A673 (cell line): ENCODE measurements around the gene OTOP3. TPM values are rescaled to one million over a fixed set of nuclear protein-coding genes. Genes with fewer than 3 reads are reported as not detected.

ENCODE experiments used
- BruUV-seq: library from RNA; stranded (reverse); fragments of 400-500 nt; replicated peaks from 2 replicates; lab custom pipeline; 2021; lab: Mats Ljungman, UMichigan
- CTCF ChIA-PET: fragments of 300-600 bp; sonication (Branson Sonifier 250); formaldehyde crosslinking; loops from one replicate; lab custom pipeline; 2022; ENCODE audit warnings: antibody characterized with exemption; lab: Charles Lee
- POLR2A ChIA-PET: fragments of 300-600 bp; sonication (Branson Sonifier 250); formaldehyde crosslinking; loops from one replicate; lab custom pipeline; 2022; ENCODE audit warnings: antibody characterized with exemption; ENCODE audit not compliant: low non-redundant PET; lab: Charles Lee
- DNase-seq: peaks from one replicate; pipeline ENCODE4 v3.0.0-alpha.2; 2015; ENCODE audit warnings: low spot score
- H3K27ac ChIP-seq: fragments of 200-600 bp; sonication (generic); 2 replicates; pipeline ENCODE4 v1.5.1; 2016; ENCODE audit warnings: mixed run types, low read depth, mild to moderate bottlenecking, mixed read lengths, antibody characterized with exemption, low read length; ENCODE audit not compliant: poor library complexity, severe bottlenecking
- H3K27me3 ChIP-seq: fragments of 200-600 bp; sonication (generic); replicated peaks from 2 replicates; pipeline ENCODE4 v1.6.1; 2017; ENCODE audit warnings: mixed run types, low read depth, mild to moderate bottlenecking, mixed read lengths, antibody characterized with exemption, low read length; ENCODE audit not compliant: insufficient read depth, poor library complexity
- H3K36me3 ChIP-seq: fragments of 200-600 bp; sonication (generic); 2 replicates; pipeline ENCODE4 v1.6.1; 2016; ENCODE audit warnings: mixed run types, mild to moderate bottlenecking, mixed read lengths, antibody characterized with exemption, low read length; ENCODE audit not compliant: insufficient read depth, poor library complexity, severe bottlenecking
- H3K4me1 ChIP-seq: fragments of 200-600 bp; sonication (generic); 2 replicates; pipeline ENCODE4 v1.6.1; 2017; ENCODE audit warnings: mixed run types, mild to moderate bottlenecking, mixed read lengths, antibody characterized with exemption, low read length; ENCODE audit not compliant: insufficient read depth, poor library complexity, severe bottlenecking
- H3K4me3 ChIP-seq: fragments of 200-600 bp; sonication (generic); 2 replicates; pipeline ENCODE4 v1.5.1; 2016; ENCODE audit warnings: low read depth, mixed run types, mild to moderate bottlenecking, mixed read lengths, low read length; ENCODE audit not compliant: poor library complexity, severe bottlenecking
- H3K9me3 ChIP-seq: fragments of 200-600 bp; sonication (generic); 2 replicates; pipeline ENCODE4 v1.6.1; 2016; ENCODE audit warnings: mixed run types, low read depth, mild to moderate bottlenecking, mixed read lengths, antibody characterized with exemption, low read length; ENCODE audit not compliant: poor library complexity, severe bottlenecking
- CTCF ChIP-seq: fragments of 300-800, 200-600 bp; sonication (generic); conservative IDR thresholded peaks from 2 replicates; pipeline ENCODE4 v1.5.1; 2017; ENCODE audit warnings: low read depth, mild to moderate bottlenecking, antibody characterized with exemption, low read length, moderate library complexity, mixed read lengths
- EZH2 ChIP-seq: fragments of 200-600 bp; sonication (generic); IDR thresholded peaks from 2 replicates; pipeline ENCODE4 v1.6.1; 2017; ENCODE audit warnings: borderline replicate concordance, low read depth, mild to moderate bottlenecking, mixed read lengths, antibody characterized with exemption, low read length; ENCODE audit not compliant: poor library complexity, severe bottlenecking
- intact Hi-C: fragments of 100-400 bp; cut with micrococcal nuclease; formaldehyde crosslinking; loops from one replicate; pipeline ENCODE4 v1.10.0; 2022; ENCODE audit not compliant: unreplicated experiment
- total RNA-seq: library from RNA; stranded (reverse); gene quantifications from 2 replicates; pipeline ENCODE4 v1.2.3, GENCODE V29; 2021

Gene OTOP3
- total RNA-seq, 1 experiment from 2014 or later: not detected

- CTCF ChIA-PET: no interaction called here
- Histone ChIP-seq H3K9me3 (no peaks in the 10 kb centered on the region), H3K27me3 (no peaks in the 10 kb centered on the region), H3K36me3 (no peaks in the 10 kb centered on the region), H3K4me3 (no peak overlapping the region), H3K4me1 (peaks cover 18% of the 10 kb centered on the region), H3K27ac (no peak overlapping the region)
- no peak for DNase-seq
- POLR2A ChIA-PET: no interaction called here
- TF ChIP-seq CTCF (no peak), EZH2 (no peak)
- intact Hi-C loops: loop anchor here (2.0 kb wide), 1 partner anchor 27 kb away; the partner anchor contains the start of gene MRPL58
- BruUV-seq: no TSS peak
These were observed 50.5 kb downstream of the OTOP3 start for GRCh38 chr17:74986206-74986576.

- Histone ChIP-seq H3K27me3 (no peaks in the 10 kb centered on the region), H3K27ac (peak within 1 kb of the TSS; percentile 71), H3K4me3 (peak within 1 kb of the TSS; percentile 84), H3K9me3 (no peaks in the 10 kb centered on the region), H3K36me3 (no peaks in the 10 kb centered on the region), H3K4me1 (peaks cover 10% of the 10 kb centered on the region)
- no TSS peak for BruUV-seq
- DNase-seq: peak; percentile 95
- CTCF ChIA-PET: interaction anchor here (0.6 to 2.0 kb wide), 5 partner anchors 15 to 425 kb away, joined by 3 to 14 read pairs (median 8); partner anchors contain the start of genes HID1 and MRPL58
- intact Hi-C loops: loop anchor here (2.0 kb wide), 1 partner anchor 25 kb away; the partner anchor contains the start of gene MRPL58
- TF ChIP-seq CTCF: no peak
- no peak for TF ChIP-seq EZH2
- POLR2A ChIA-PET: no interaction called here
These were observed 51.8 kb downstream of the OTOP3 start, which contains the start of gene CDR2L for GRCh38 chr17:74987418-74987908. TSS of gene CDR2L (plus strand) at chr17:74987632. CDS start at chr17:74988044, 412 bp downstream.

- intact Hi-C loops: loop anchor here (2.0 kb wide), 1 partner anchor 25 kb away; the partner anchor contains the start of gene MRPL58
- TF ChIP-seq EZH2 (no peak), CTCF (peak; percentile 50)
- peak; percentile 63 for DNase-seq
- H3K27ac ChIP-seq: peak overlapping the region; percentile 71
- BruUV-seq: no TSS peak
- no peaks in the 10 kb centered on the region for H3K36me3 ChIP-seq
- H3K9me3 ChIP-seq: no peaks in the 10 kb centered on the region
- peak overlapping the region; percentile 84 for H3K4me3 ChIP-seq
- ChIA-PET POLR2A (no interaction called here), CTCF (interaction anchor here (0.8 to 2.0 kb wide), 4 partner anchors 16 to 424 kb away, joined by 3 to 14 read pairs (median 8); partner anchors contain the start of genes HID1 and MRPL58)
- H3K27me3 ChIP-seq: no peaks in the 10 kb centered on the region
- H3K4me1 ChIP-seq: peaks cover 6% of the 10 kb centered on the region
These were observed 52.4 kb downstream of the OTOP3 start for GRCh38 chr17:74987909-74988711.
